ENCODE measurements around the gene MYO9B. TPM values are rescaled to one million over a fixed set of nuclear protein-coding genes. Genes with fewer than 3 reads are reported as not detected.

MYO9B gene
- total and polyA plus RNA-seq, 2 of the 13 experiments (the other 11 are each of a cell fraction or from before 2014, with no cell fraction given), result 18.0 to 18.3 TPM

GRCh38 chr19:17080440-17080801 is 4.8 kb downstream of the MYO9B start (continued):
- TF ChIP-seq ZNF280B (CRISPR knock-in tag; IDR thresholded peaks at IDR 0.05; ENCODE audit: borderline replicate concordance), result no peak
- no peak for TF ChIP-seq KLF15 (CRISPR knock-in tag; IDR thresholded peaks at IDR 0.05; ENCODE audit: borderline replicate concordance)
- peak; percentile 67; the same call in 1 of the 2 replicates for TF ChIP-seq CHD4 (IDR thresholded peaks at IDR 0.05; ENCODE audit: borderline replicate concordance, low read length)
- no peak for TF ChIP-seq ZBTB2 (CRISPR knock-in tag; IDR thresholded peaks at IDR 0.05; ENCODE audit: low read depth)
- TF ChIP-seq MAFF (IDR thresholded peaks at IDR 0.05; ENCODE audit: low read depth, low read length), result no peak
- no peak for TF ChIP-seq ISL2 (CRISPR knock-in tag; IDR thresholded peaks at IDR 0.05)
- no peak for TF ChIP-seq ZNF775 (CRISPR knock-in tag; IDR thresholded peaks at IDR 0.05; ENCODE audit: borderline replicate concordance)
- no peak for TF ChIP-seq ZNF761 (CRISPR knock-in tag; conservative IDR thresholded peaks at IDR 0.05)
- TF ChIP-seq SNRNP70 (IDR thresholded peaks at IDR 0.05; ENCODE audit: low read depth, low read length), result no peak
- no peak for TF ChIP-seq PHF5A (CRISPR knock-in tag; IDR thresholded peaks at IDR 0.05; ENCODE audit: low read depth, unreplicated experiment)
- TF ChIP-seq JUNB (CRISPR knock-in tag; IDR thresholded peaks at IDR 0.05; ENCODE audit: borderline replicate concordance), result no peak
- TF ChIP-seq RORA (CRISPR knock-in tag; IDR thresholded peaks at IDR 0.05), result no peak
- no peak for TF ChIP-seq TCF7 (IDR thresholded peaks at IDR 0.05; ENCODE audit: low read depth)
- TF ChIP-seq ZBED4 (CRISPR knock-in tag; IDR thresholded peaks at IDR 0.05; ENCODE audit: borderline replicate concordance), result no peak
- no peak for TF ChIP-seq ZNF512 (CRISPR knock-in tag; IDR thresholded peaks at IDR 0.05)
- TF ChIP-seq CCDC6 (CRISPR knock-in tag; IDR thresholded peaks at IDR 0.05), result no peak
- no peak for TF ChIP-seq ZNF83 (CRISPR knock-in tag; IDR thresholded peaks at IDR 0.05; ENCODE audit: borderline replicate concordance)
- no peak for TF ChIP-seq THYN1 (CRISPR knock-in tag; IDR thresholded peaks at IDR 0.05; ENCODE audit: borderline replicate concordance, low read depth)
- no peak for TF ChIP-seq SIN3A (IDR thresholded peaks at IDR 0.05; ENCODE audit: borderline replicate concordance, low read depth, low read length)
- no peak for TF ChIP-seq ZNF3 (CRISPR knock-in tag; IDR thresholded peaks at IDR 0.05)
- peak; percentile 51; the same call in 1 of the 2 replicates for TF ChIP-seq NAIF1 (CRISPR knock-in tag; IDR thresholded peaks at IDR 0.05; ENCODE audit: borderline replicate concordance)
